HG03066 (cell line): Measurements from ENCODE around the gene TAX1BP1.
"Not testable (repeated sequence)": the region's sequence is repeated elsewhere in the genome, so short reads cannot be mapped to it uniquely, and the experiment has no call there.

Experiments
- ATAC-seq: cut with Tn5 transposase; IDR thresholded peaks from one replicate; pipeline ENCODE4 v1.9.1; 2021; ENCODE audit warnings: low read depth; ENCODE audit not compliant: unreplicated experiment

TAX1BP1 gene

GRCh38 chr7:27737616-27738015 lies 2.3 kb upstream of the TAX1BP1 start:
- ATAC-seq = no peak

GRCh38 chr7:27739301-27739908 lies 557 bp upstream of the TAX1BP1 start:
- peak; percentile 43 for ATAC-seq

- peak; percentile 62 for ATAC-seq
Measured at GRCh38 chr7:27740449-27741086, 606 bp downstream of the TAX1BP1 start.

GRCh38 chr7:27742091-27742710 lies 2.2 kb downstream of the TAX1BP1 start:
- not testable (repeated sequence) for ATAC-seq

GRCh38 chr7:27745064-27745583 lies 5.2 kb downstream of the TAX1BP1 start:
- ATAC-seq = no peak

GRCh38 chr7:27746486-27746885 lies 6.5 kb downstream of the TAX1BP1 start:
- ATAC-seq = no peak

- no peak for ATAC-seq
Measured at GRCh38 chr7:27746978-27747377, 7.0 kb downstream of the TAX1BP1 start.

GRCh38 chr7:27747589-27748368 lies 7.8 kb downstream of the TAX1BP1 start:
- no peak for ATAC-seq

- ATAC-seq = no peak
Measured at GRCh38 chr7:27750316-27750715, 10.4 kb downstream of the TAX1BP1 start.

- no peak for ATAC-seq
Measured at GRCh38 chr7:27751888-27752660, 12.1 kb downstream of the TAX1BP1 start.

- ATAC-seq = no peak
Measured at GRCh38 chr7:27753863-27754262, 13.9 kb downstream of the TAX1BP1 start.

GRCh38 chr7:27756298-27756697 lies 16.3 kb downstream of the TAX1BP1 start:
- ATAC-seq = no peak

GRCh38 chr7:27759491-27759890 lies 19.5 kb downstream of the TAX1BP1 start:
- no peak for ATAC-seq

GRCh38 chr7:27762062-27762461 lies 22.1 kb downstream of the TAX1BP1 start:
- no peak for ATAC-seq

- no peak for ATAC-seq
Measured at GRCh38 chr7:27763983-27764508, 24.1 kb downstream of the TAX1BP1 start.

- ATAC-seq = no peak
Measured at GRCh38 chr7:27765841-27766240, 25.9 kb downstream of the TAX1BP1 start.

- ATAC-seq = no peak
Measured at GRCh38 chr7:27767374-27767773, 27.4 kb downstream of the TAX1BP1 start.

- ATAC-seq = no peak
Measured at GRCh38 chr7:27771111-27771510, 31.1 kb downstream of the TAX1BP1 start.

- no peak for ATAC-seq
Measured at GRCh38 chr7:27774717-27775328, 34.9 kb downstream of the TAX1BP1 start.

- ATAC-seq = no peak
Measured at GRCh38 chr7:27775782-27776181, 35.8 kb downstream of the TAX1BP1 start.
